Measurements from ENCODE around the gene PITX3.

DNA sequence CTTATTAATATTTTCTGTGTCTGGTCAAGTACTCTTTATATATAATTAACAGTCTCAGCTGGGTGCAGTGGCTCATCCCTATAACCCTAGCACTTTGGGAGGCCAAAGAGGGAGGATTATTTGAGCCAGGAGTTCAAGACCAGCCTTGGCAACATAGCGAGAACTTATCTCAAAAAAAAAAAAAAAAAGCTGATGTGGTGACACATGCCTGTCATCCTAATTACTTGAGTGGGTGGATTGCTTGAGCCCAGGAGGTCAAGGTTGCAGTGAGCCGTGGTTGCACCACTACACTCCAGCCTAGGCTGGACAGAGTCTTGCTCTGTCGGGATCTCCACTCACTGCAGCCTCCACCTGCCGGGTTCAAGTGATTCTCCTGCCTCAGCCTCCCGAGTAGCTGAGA lies 21.9 kb downstream of the PITX3 start:
- TF ChIP-seq NFATC4 (CRISPR knock-in tag; IDR thresholded peaks at IDR 0.05) (no peak), GRHL2 (CRISPR knock-in tag; IDR thresholded peaks at IDR 0.05; ENCODE audit: insufficient replicate concordance, severe bottlenecking) (no peak), ZSCAN18 (CRISPR knock-in tag; IDR thresholded peaks at IDR 0.05) (no peak)
- TF ChIP-seq, protein P1, sequence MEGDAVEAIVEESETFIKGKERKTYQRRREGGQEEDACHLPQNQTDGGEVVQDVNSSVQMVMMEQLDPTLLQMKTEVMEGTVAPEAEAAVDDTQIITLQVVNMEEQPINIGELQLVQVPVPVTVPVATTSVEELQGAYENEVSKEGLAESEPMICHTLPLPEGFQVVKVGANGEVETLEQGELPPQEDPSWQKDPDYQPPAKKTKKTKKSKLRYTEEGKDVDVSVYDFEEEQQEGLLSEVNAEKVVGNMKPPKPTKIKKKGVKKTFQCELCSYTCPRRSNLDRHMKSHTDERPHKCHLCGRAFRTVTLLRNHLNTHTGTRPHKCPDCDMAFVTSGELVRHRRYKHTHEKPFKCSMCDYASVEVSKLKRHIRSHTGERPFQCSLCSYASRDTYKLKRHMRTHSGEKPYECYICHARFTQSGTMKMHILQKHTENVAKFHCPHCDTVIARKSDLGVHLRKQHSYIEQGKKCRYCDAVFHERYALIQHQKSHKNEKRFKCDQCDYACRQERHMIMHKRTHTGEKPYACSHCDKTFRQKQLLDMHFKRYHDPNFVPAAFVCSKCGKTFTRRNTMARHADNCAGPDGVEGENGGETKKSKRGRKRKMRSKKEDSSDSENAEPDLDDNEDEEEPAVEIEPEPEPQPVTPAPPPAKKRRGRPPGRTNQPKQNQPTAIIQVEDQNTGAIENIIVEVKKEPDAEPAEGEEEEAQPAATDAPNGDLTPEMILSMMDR (IDR thresholded peaks at IDR 0.05): no peak
